ENCODE results near the gene GNAO1.

The GNAO1 gene

GRCh38 chr16:56339431-56340195, 148.3 kb downstream of the GNAO1 start:
- Histone ChIP-seq H3K14ac (ENCODE audit: low read length) (peak overlapping the region; percentile 39), H2AK5ac (ENCODE audit: low read depth, low read length) (no peak overlapping the region), H3K9me3 (replicated peaks in 1 of 2; ENCODE audit: control insufficient read depth in 2 of 2, insufficient read depth in 1 of 2, low read depth in 1 of 2, low read length in 2 of 2) (no peaks in the 10 kb centered on the region), H3K4me1 (ENCODE audit: control insufficient read depth in 2 of 2, insufficient read depth in 1 of 2, low read depth in 1 of 2, low read length in 2 of 2) (peaks cover 0 to 8% of the 10 kb centered on the region in 2 donors), H2BK120ac (ENCODE audit: low read depth, low read length) (no peak overlapping the region), H3K23ac (ENCODE audit: low read depth, low read length, poor library complexity) (no peak overlapping the region), H3K27ac (replicated peaks; ENCODE audit: low read length) (no peak overlapping the region), H4K8ac (ENCODE audit: low read depth, low read length) (no peak overlapping the region), H2AFZ (ENCODE audit: low read length) (no peak overlapping the region), H2BK12ac (ENCODE audit: low read length) (no peak overlapping the region), H3K4me3 (ENCODE audit: low read length in 2 of 2) (no peak overlapping the region), H3K4me2 (ENCODE audit: insufficient read depth, low read length, poor library complexity, severe bottlenecking) (no peak overlapping the region), H3K4ac (ENCODE audit: low read length) (peak overlapping the region; percentile 27), H2BK15ac (ENCODE audit: low read length) (no peak overlapping the region), H3K9ac (ENCODE audit: low read depth, low read length, poor library complexity) (no peak overlapping the region), H4K91ac (ENCODE audit: low read depth, low read length, poor library complexity) (no peak overlapping the region), H2BK5ac (ENCODE audit: low read length) (no peak overlapping the region), H3K27me3 (ENCODE audit: control insufficient read depth in 3 of 3, insufficient read depth in 3 of 3, low read depth in 1 of 3, low read length in 3 of 3) (peaks cover 0 to 3% (median 0%) of the 10 kb centered on the region in 3 experiments), H3K79me1 (ENCODE audit: low read depth, low read length) (peaks cover 1% of the 10 kb centered on the region), H3K36me3 (replicated peaks in 1 of 2; ENCODE audit: control insufficient read depth in 2 of 2, insufficient read depth in 2 of 2, low read length in 2 of 2) (no peaks in the 10 kb centered on the region), H3K18ac (ENCODE audit: low read length) (peak overlapping the region; percentile 5)
- no CpG with 5 or more reads among the region's 17 CpGs for WGBS, 2 donors (ENCODE audit: extremely low coverage in 2 of 2, insufficient read length in 2 of 2, insufficient replicate concordance in 1 of 2)
- DNase-seq (ENCODE audit: low spot score) = no peak

- Histone ChIP-seq H3K18ac (ENCODE audit: low read length) (peak overlapping the region; percentile 6), H4K8ac (ENCODE audit: low read depth, low read length) (no peak overlapping the region), H2AK5ac (ENCODE audit: low read depth, low read length) (no peak overlapping the region), H2AFZ (ENCODE audit: low read length) (no peak overlapping the region), H3K36me3 (replicated peaks in 1 of 2; ENCODE audit: control insufficient read depth in 2 of 2, insufficient read depth in 2 of 2, low read length in 2 of 2) (no peaks in the 10 kb centered on the region), H3K27me3 (ENCODE audit: control insufficient read depth in 3 of 3, insufficient read depth in 3 of 3, low read depth in 1 of 3, low read length in 3 of 3) (peaks cover 0 to 3% (median 0%) of the 10 kb centered on the region in 3 experiments), H3K9ac (ENCODE audit: low read depth, low read length, poor library complexity) (no peak overlapping the region), H3K4me2 (ENCODE audit: insufficient read depth, low read length, poor library complexity, severe bottlenecking) (no peak overlapping the region), H3K4me3 (ENCODE audit: low read length in 2 of 2) (no peak overlapping the region), H2BK15ac (ENCODE audit: low read length) (no peak overlapping the region), H3K27ac (replicated peaks; ENCODE audit: low read length) (no peak overlapping the region), H4K91ac (ENCODE audit: low read depth, low read length, poor library complexity) (no peak overlapping the region), H3K4ac (ENCODE audit: low read length) (no peak overlapping the region), H3K4me1 (ENCODE audit: control insufficient read depth in 2 of 2, insufficient read depth in 1 of 2, low read depth in 1 of 2, low read length in 2 of 2) (peaks cover 0 to 6% of the 10 kb centered on the region in 2 donors), H3K9me3 (replicated peaks in 1 of 2; ENCODE audit: control insufficient read depth in 2 of 2, insufficient read depth in 1 of 2, low read depth in 1 of 2, low read length in 2 of 2) (no peaks in the 10 kb centered on the region), H2BK120ac (ENCODE audit: low read depth, low read length) (no peak overlapping the region), H2BK5ac (ENCODE audit: low read length) (no peak overlapping the region), H3K14ac (ENCODE audit: low read length) (no peak overlapping the region), H3K79me1 (ENCODE audit: low read depth, low read length) (peaks cover 1% of the 10 kb centered on the region), H2BK12ac (ENCODE audit: low read length) (no peak overlapping the region), H3K23ac (ENCODE audit: low read depth, low read length, poor library complexity) (no peak overlapping the region)
- DNase-seq (ENCODE audit: low spot score) = no peak
- WGBS, 2 donors (ENCODE audit: extremely low coverage in 2 of 2, insufficient read length in 2 of 2, insufficient replicate concordance in 1 of 2) = no CpG with 5 or more reads among the region's 23 CpGs
Observed at GRCh38 chr16:56340416-56340815, 149.1 kb downstream of the GNAO1 start.

GRCh38 chr16:56340864-56341365, 149.6 kb downstream of the GNAO1 start:
- Histone ChIP-seq H4K91ac (ENCODE audit: low read depth, low read length, poor library complexity) (no peak overlapping the region), H3K36me3 (replicated peaks in 1 of 2; ENCODE audit: control insufficient read depth in 2 of 2, insufficient read depth in 2 of 2, low read length in 2 of 2) (no peaks in the 10 kb centered on the region), H3K23ac (ENCODE audit: low read depth, low read length, poor library complexity) (no peak overlapping the region), H2AK5ac (ENCODE audit: low read depth, low read length) (no peak overlapping the region), H3K4me2 (ENCODE audit: insufficient read depth, low read length, poor library complexity, severe bottlenecking) (no peak overlapping the region), H2BK15ac (ENCODE audit: low read length) (peak overlapping the region; percentile 60), H2BK12ac (ENCODE audit: low read length) (no peak overlapping the region), H2BK120ac (ENCODE audit: low read depth, low read length) (no peak overlapping the region), H3K9ac (ENCODE audit: low read depth, low read length, poor library complexity) (no peak overlapping the region), H3K4me3 (ENCODE audit: low read length in 2 of 2) (no peak overlapping the region), H3K79me1 (ENCODE audit: low read depth, low read length) (peaks cover 1% of the 10 kb centered on the region), H3K14ac (ENCODE audit: low read length) (peak overlapping the region; percentile 14), H3K9me3 (replicated peaks in 1 of 2; ENCODE audit: control insufficient read depth in 2 of 2, insufficient read depth in 1 of 2, low read depth in 1 of 2, low read length in 2 of 2) (no peaks in the 10 kb centered on the region), H2AFZ (ENCODE audit: low read length) (no peak overlapping the region), H3K27ac (replicated peaks; ENCODE audit: low read length) (no peak overlapping the region), H3K27me3 (ENCODE audit: control insufficient read depth in 3 of 3, insufficient read depth in 3 of 3, low read depth in 1 of 3, low read length in 3 of 3) (peaks cover 0 to 3% (median 0%) of the 10 kb centered on the region in 3 experiments), H3K4ac (ENCODE audit: low read length) (no peak overlapping the region), H3K4me1 (ENCODE audit: control insufficient read depth in 2 of 2, insufficient read depth in 1 of 2, low read depth in 1 of 2, low read length in 2 of 2) (peaks cover 0 to 3% of the 10 kb centered on the region in 2 donors), H2BK5ac (ENCODE audit: low read length) (no peak overlapping the region), H4K8ac (ENCODE audit: low read depth, low read length) (peak overlapping the region; percentile 29), H3K18ac (ENCODE audit: low read length) (no peak overlapping the region)
- DNase-seq (ENCODE audit: low spot score) = no peak
- no CpG with 5 or more reads among the region's 17 CpGs for WGBS, 2 donors (ENCODE audit: extremely low coverage in 2 of 2, insufficient read length in 2 of 2, insufficient replicate concordance in 1 of 2)

GRCh38 chr16:56341656-56342399, 150.5 kb downstream of the GNAO1 start:
- no CpG with 5 or more reads among the region's 9 CpGs for WGBS, 2 donors (ENCODE audit: extremely low coverage in 2 of 2, insufficient read length in 2 of 2, insufficient replicate concordance in 1 of 2)
- peaks cover 1% of the 10 kb centered on the region for H3K79me1 ChIP-seq (ENCODE audit: low read depth, low read length)

More at GRCh38 chr16:56341656-56342399, 150.5 kb downstream of the GNAO1 start:
- H3K14ac ChIP-seq (ENCODE audit: low read length) = peak overlapping the region; percentile 14
- peak overlapping the region; percentile 10 for H4K8ac ChIP-seq (ENCODE audit: low read depth, low read length)
- H2AK5ac ChIP-seq (ENCODE audit: low read depth, low read length) = peak overlapping the region; percentile 26
- H3K4me3 ChIP-seq (ENCODE audit: low read length in 2 of 2) = no peak overlapping the region
- peak overlapping the region; percentile 60 for H2BK15ac ChIP-seq (ENCODE audit: low read length)
- DNase-seq (ENCODE audit: low spot score) = no peak
- no peaks in the 10 kb centered on the region for H3K36me3 ChIP-seq (replicated peaks in 1 of 2; ENCODE audit: control insufficient read depth in 2 of 2, insufficient read depth in 2 of 2, low read length in 2 of 2)
- peak overlapping the region; percentile 14 for H3K4me2 ChIP-seq (ENCODE audit: insufficient read depth, low read length, poor library complexity, severe bottlenecking)
- peaks cover 0 to 3% (median 0%) of the 10 kb centered on the region in 3 experiments for H3K27me3 ChIP-seq (ENCODE audit: control insufficient read depth in 3 of 3, insufficient read depth in 3 of 3, low read depth in 1 of 3, low read length in 3 of 3)
- H3K4me1 ChIP-seq (ENCODE audit: control insufficient read depth in 2 of 2, insufficient read depth in 1 of 2, low read depth in 1 of 2, low read length in 2 of 2) = peaks cover 0 to 3% of the 10 kb centered on the region in 2 donors
- peak overlapping the region; percentile 54 for H2BK12ac ChIP-seq (ENCODE audit: low read length)
- H3K4ac ChIP-seq (ENCODE audit: low read length) = no peak overlapping the region
- H3K9ac ChIP-seq (ENCODE audit: low read depth, low read length, poor library complexity) = peak overlapping the region; percentile 18
- no peak overlapping the region for H3K27ac ChIP-seq (replicated peaks; ENCODE audit: low read length)
- peak overlapping the region; percentile 50 for H2BK5ac ChIP-seq (ENCODE audit: low read length)
- no peak overlapping the region for H4K91ac ChIP-seq (ENCODE audit: low read depth, low read length, poor library complexity)
- no peaks in the 10 kb centered on the region for H3K9me3 ChIP-seq (replicated peaks in 1 of 2; ENCODE audit: control insufficient read depth in 2 of 2, insufficient read depth in 1 of 2, low read depth in 1 of 2, low read length in 2 of 2)
- H3K18ac ChIP-seq (ENCODE audit: low read length) = peak overlapping the region; percentile 82
- H2BK120ac ChIP-seq (ENCODE audit: low read depth, low read length) = no peak overlapping the region
- H3K23ac ChIP-seq (ENCODE audit: low read depth, low read length, poor library complexity) = peak overlapping the region; percentile 87
- peak overlapping the region; percentile 52 for H2AFZ ChIP-seq (ENCODE audit: low read length)
